ENCODE data around the gene HELQ. TPM values are rescaled to one million over a fixed set of nuclear protein-coding genes. Genes with fewer than 3 reads are reported as not detected.
"Not testable (repeated sequence)": the region's sequence is repeated elsewhere in the genome, so short reads cannot be mapped to it uniquely, and the experiment has no call there.

Gene HELQ
- total RNA-seq, result 10 to 100 TPM; 12.2 to 12.3 TPM

- Mint-ChIP-seq H3K9me3 (no peaks in the 10 kb centered on the region), H3K27ac (peak within 1 kb of the TSS; percentile 98 to 99), H3K36me3 (peaks cover 28 to 32% of the 10 kb centered on the region in 2 donors)
- DNase-seq (ENCODE audit: low spot score in 2 of 2) (peak; percentile 90 to 96), ATAC-seq (peak; percentile 91 to 95)
Observed at GRCh38 chr4:83455281-83456183, at the start of gene HELQ, which contains the start of gene MRPS18C. Gene HELQ (minus strand): TSS chr4:83455823. CDS start chr4:83455693, 130 bp downstream. Gene MRPS18C (plus strand): TSS chr4:83456058. CDS start chr4:83456078, 20 bp downstream.

DNA sequence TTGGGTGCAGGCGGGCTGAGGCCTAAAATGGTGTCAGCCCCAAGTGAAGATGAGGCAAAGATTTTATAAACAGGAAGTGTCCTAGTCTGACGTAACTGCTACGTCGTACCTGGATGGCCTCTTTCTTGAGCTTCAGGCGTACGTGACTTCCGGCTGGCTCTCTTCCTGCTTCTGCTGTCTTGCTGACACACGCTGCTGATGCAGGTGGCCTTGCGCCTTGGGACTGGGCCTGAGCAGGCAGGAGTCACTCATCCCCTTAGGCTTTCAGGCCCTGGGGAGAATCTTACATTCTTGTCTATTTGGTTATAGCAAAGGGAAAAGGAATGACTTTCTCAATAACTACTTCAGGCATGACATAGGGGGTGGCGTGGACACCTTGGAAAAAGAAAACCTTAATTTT, 49.4 kb upstream of the HELQ start:
- H3K27ac Mint-ChIP-seq, result peak overlapping the region in 1 of 2 donors; percentile 68
- DNase-seq (ENCODE audit: low spot score in 2 of 2) (no peak), ATAC-seq (no peak)
- H3K9me3 Mint-ChIP-seq, result peaks cover 0 to 7% of the 10 kb centered on the region in 2 donors
- peaks cover 4 to 5% of the 10 kb centered on the region in 2 donors for H3K36me3 Mint-ChIP-seq

DNA sequence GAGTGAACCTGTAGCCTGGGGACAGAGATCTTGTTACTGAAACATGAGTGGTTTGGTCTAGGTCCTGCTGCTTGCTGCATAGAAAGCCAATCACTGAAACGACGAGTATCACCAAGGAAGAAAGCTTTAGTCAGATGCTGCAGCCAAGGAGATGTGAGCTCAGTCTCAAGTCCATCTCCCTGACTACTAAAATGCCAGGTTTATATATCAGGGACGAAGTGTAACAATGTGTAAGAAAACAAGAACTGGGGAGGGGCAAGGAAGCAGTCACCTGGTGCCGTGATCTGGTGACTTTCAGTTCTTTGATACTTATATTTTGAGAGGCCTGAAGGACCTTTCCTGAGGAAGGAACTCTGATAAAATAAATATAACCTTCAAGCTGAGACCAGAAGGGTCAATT, 48.9 kb upstream of the HELQ start:
- Mint-ChIP-seq H3K9me3 (peaks cover 0 to 7% of the 10 kb centered on the region in 2 donors), H3K36me3 (peaks cover 4 to 5% of the 10 kb centered on the region in 2 donors), H3K27ac (peak overlapping the region in 1 of 2 donors; percentile 68)
- DNase-seq (ENCODE audit: low spot score in 2 of 2) (no peak), ATAC-seq (peak in 1 of 2 donors; percentile 34)

GRCh38 chr4:83503974-83504373, 48.4 kb upstream of the HELQ start:
- Mint-ChIP-seq H3K9me3 (peaks cover 0 to 4% of the 10 kb centered on the region in 2 donors), H3K36me3 (peaks cover 4 to 5% of the 10 kb centered on the region in 2 donors), H3K27ac (peak overlapping the region in 1 of 2 donors; percentile 68)
- ATAC-seq (no peak), DNase-seq (ENCODE audit: low spot score in 2 of 2) (no peak)

GRCh38 chr4:83501671-83502070, 46.0 kb upstream of the HELQ start:
- not testable (repeated sequence) for ATAC-seq, H3K9me3 Mint-ChIP-seq

DNA sequence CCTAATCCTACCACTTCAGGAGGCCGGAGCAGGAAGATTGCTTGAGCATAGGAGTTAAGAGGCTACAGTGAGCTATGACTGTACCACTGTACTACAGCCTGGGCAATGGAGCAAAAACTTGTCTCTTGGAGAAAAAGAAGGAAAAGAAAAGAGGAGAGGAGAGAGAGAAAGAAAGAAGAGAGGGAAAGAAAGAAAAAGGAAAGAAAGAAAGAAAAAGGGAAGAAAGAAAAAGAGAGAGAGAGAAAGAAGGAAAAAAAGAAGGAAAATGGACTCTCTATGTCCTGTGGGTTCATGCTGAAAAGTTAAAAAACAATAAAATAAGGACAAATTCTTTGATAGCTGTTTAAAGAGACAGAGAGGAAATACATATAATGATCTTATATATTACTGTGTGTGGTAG, 42.6 kb upstream of the HELQ start:
- no peaks in the 10 kb centered on the region for H3K36me3 Mint-ChIP-seq
- ATAC-seq (no peak), DNase-seq (ENCODE audit: low spot score in 2 of 2) (no peak)
- no peaks in the 10 kb centered on the region for H3K9me3 Mint-ChIP-seq
- H3K27ac Mint-ChIP-seq, result no peak overlapping the region

More at GRCh38 chr4:83501671-83502070, 46.0 kb upstream of the HELQ start:
- not testable (repeated sequence) for H3K36me3 Mint-ChIP-seq; DNase-seq (ENCODE audit: low spot score in 2 of 2)
- H3K27ac Mint-ChIP-seq, result peak overlapping the region in 1 of 2 donors; percentile 59

DNA sequence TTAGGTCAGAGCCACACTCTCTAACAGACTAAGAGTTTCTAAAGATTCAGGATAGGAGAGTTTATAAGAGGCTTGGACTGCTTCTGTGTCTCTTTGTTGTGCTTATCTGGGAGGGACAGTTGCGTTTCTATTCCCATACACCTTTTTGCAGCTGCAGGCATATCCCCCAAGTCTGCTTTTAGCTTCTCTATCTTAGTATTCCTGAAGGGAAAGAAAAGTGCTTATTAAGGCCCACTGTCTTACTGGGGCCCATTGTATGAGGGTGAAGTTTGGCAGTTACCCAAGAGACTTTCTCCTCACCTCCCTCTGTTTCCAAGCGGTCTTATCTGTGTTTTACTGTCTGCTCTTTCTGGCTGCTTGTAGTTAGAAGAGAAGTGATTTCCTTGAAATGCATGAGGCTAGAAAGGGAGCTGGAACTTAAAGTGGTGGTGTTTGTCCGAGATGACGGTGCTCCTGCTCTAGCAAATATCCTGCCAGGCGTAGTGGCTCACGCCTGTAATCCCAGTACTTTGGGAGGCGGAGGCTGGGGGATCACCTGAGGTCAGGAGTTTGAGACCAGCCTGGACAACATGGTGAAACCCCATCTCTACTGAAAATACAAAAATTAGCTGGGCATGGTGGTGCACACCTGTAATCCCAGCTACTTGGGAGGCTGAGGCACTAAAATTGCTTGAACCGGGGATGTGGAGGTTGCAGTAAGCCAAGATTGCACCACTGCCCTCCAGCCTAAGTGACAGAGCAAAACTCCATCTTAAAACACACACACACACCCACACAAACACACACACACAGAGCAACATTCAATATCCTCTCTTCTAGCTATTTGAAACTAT, 40.7 kb upstream of the HELQ start:
- H3K9me3 Mint-ChIP-seq, ATAC-seq: not testable (repeated sequence)

GRCh38 chr4:83490876-83491450, 35.3 kb upstream of the HELQ start:
- DNase-seq (ENCODE audit: low spot score in 2 of 2) (no peak), ATAC-seq (peak in 1 of 2 donors; percentile 60)
- Mint-ChIP-seq H3K36me3 (no peaks in the 10 kb centered on the region), H3K9me3 (no peaks in the 10 kb centered on the region), H3K27ac (no peak overlapping the region)

More for the DNA sequence above, 40.7 kb upstream of the HELQ start:
- H3K27ac Mint-ChIP-seq; DNase-seq (ENCODE audit: low spot score in 2 of 2); H3K36me3 Mint-ChIP-seq: not testable (repeated sequence)

- ATAC-seq, result no peak
- no peaks in the 10 kb centered on the region for H3K36me3 Mint-ChIP-seq
Observed at GRCh38 chr4:83489711-83490326, 34.2 kb upstream of the HELQ start.

GRCh38 chr4:83486457-83487129, 31.0 kb upstream of the HELQ start:
- Mint-ChIP-seq H3K36me3 (peaks cover 0 to 5% of the 10 kb centered on the region in 2 donors), H3K9me3 (no peaks in the 10 kb centered on the region), H3K27ac (peak overlapping the region in 1 of 2 donors; percentile 44)
- DNase-seq (ENCODE audit: low spot score in 2 of 2), result no peak
- no peak for ATAC-seq

More at GRCh38 chr4:83489711-83490326, 34.2 kb upstream of the HELQ start:
- no peak for DNase-seq (ENCODE audit: low spot score in 2 of 2)
- H3K27ac Mint-ChIP-seq, result no peak overlapping the region
- H3K9me3 Mint-ChIP-seq, result no peaks in the 10 kb centered on the region

DNA sequence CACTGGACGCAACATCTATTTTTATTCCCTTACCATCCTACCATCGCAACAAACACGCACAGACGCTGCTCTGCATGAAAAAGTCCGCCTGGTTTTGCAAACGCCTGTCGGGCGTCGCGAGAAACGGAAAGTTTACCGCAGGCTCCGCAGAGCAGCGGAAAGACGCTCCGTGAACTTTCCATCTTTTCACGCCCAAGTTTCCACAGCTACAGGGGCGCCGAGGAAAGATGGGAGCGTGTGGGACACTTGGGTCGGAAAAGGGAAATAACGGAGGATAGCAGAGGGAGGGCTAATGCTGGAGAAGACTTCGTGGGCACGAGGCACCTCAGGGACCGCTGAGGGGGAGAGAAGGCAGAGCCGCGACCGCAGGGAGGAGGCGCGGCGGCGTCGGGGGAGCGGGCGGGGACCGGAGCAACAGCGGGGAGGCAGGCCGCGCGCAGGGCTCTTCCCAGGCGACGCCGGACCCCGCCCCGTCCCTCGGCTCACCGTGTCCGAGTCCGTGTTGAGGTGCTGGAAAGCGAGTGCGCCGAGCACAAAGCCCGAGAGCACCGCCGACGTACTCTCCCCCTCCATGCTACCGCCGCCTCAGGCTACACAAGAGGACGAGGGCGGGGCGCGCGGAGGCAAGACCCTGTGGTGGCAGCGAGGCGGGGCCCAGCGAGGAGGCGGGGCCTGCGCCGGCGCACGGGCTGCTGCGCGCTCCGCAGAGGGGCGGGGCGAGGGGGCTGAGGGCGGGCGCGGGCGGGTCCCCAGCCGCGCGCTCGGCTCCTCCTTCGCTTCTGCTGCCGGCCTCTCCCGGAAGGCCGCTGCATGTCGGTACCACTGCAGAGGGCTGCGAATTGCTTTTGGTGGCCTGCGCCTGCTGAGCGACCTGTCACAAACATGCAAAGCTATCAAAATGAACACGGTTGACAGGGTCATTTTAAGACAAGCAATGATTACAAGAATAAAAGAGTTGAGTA, 29.2 kb upstream of the HELQ start, which contains the start of gene ABRAXAS1:
ABRAXAS1 (minus strand) TSS at position 601 of the 962 bp plus-strand sequence; CDS start at position 573, 28 bp downstream.
- Mint-ChIP-seq H3K27ac (peak within 1 kb of the TSS; percentile 92 to 97), H3K9me3 (no peaks in the 10 kb centered on the region), H3K36me3 (peaks cover 0 to 5% of the 10 kb centered on the region in 2 donors)
- DNase-seq (ENCODE audit: low spot score in 2 of 2) (peak; percentile 94 to 95), ATAC-seq (peak; percentile 93 to 97)

DNA sequence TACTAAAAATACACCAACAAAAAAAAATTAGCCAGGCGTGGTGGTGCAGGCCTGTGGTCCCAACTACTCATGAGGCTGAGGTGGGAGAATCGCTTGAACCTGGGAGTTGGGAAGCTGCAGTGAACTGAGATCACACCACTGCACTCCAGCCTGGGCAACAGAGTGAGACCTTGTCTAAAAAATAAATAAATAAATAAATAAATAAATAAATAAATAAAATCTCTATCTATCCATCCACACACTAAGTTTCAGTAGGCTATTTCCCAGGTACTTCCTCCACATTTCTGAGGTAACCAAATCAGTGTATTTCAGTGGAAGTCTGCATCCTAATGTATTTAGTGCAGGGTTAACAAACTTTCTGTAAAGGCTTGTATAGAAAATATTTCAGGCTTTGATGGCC, 18.3 kb upstream of the HELQ start:
- ATAC-seq, result no peak
- DNase-seq (ENCODE audit: low spot score in 2 of 2), result no peak
- Mint-ChIP-seq H3K9me3 (no peaks in the 10 kb centered on the region), H3K36me3 (peaks cover 5 to 6% of the 10 kb centered on the region in 2 donors), H3K27ac (no peak overlapping the region)

DNA sequence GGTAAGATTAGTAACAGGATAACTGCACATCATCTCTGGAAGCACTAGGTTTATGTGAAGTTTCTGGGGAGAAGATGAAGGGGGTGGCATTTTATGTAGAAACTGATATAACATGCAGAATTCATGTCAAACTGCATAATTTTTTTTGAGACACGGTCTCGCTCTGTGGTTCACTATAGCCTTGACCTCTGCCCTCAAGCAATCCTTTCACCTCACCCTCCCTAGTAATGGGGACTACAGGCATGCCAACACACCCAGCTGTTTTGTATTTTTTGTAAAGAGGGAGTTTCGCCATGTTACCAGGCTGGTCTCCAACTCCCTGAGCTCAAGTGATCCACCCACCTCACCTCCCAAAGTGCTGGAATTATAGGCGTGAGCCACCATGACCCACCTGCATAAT, 17.8 kb upstream of the HELQ start:
- ATAC-seq (no peak), DNase-seq (ENCODE audit: low spot score in 2 of 2) (no peak)
- H3K9me3 Mint-ChIP-seq, result no peaks in the 10 kb centered on the region
- peaks cover 5 to 6% of the 10 kb centered on the region in 2 donors for H3K36me3 Mint-ChIP-seq
- H3K27ac Mint-ChIP-seq, result no peak overlapping the region

DNA sequence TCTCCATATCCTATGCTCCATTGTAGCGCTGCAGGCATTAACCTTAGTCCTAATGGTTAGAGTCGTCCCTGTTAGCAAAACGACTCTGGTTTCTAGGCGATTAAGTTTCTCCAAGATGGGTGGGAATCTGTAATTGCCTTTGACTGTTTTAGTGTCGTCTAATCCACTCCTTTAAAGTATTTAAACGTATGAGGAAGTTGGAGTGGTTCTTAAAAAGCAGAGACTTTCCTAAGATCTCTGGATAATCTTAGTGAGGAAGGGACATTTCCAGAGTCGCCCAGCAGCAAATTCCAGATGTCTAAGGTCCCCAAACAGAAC, 520 bp upstream of the HELQ start:
- Mint-ChIP-seq H3K9me3 (no peaks in the 10 kb centered on the region), H3K27ac (peak overlapping the region; percentile 98 to 99), H3K36me3 (peaks cover 28 to 30% of the 10 kb centered on the region in 2 donors)
- DNase-seq (ENCODE audit: low spot score in 2 of 2) (no peak), ATAC-seq (no peak)

- DNase-seq (ENCODE audit: low spot score in 2 of 2) (no peak), ATAC-seq (no peak)
- peak overlapping the region; percentile 98 to 99 for H3K27ac Mint-ChIP-seq
- peaks cover 28 to 32% of the 10 kb centered on the region in 2 donors for H3K36me3 Mint-ChIP-seq
- H3K9me3 Mint-ChIP-seq, result no peaks in the 10 kb centered on the region
Observed at GRCh38 chr4:83454686-83455085, 937 bp downstream of the HELQ start.

Data from activated naive CD4-positive, alpha-beta T cell treated with anti-CD3 and anti-CD28 coated beads, Interleukin-2, amount 50 U/mL, for 72 hours (primary cell).